ENCODE data around the gene AFF2.

DNA sequence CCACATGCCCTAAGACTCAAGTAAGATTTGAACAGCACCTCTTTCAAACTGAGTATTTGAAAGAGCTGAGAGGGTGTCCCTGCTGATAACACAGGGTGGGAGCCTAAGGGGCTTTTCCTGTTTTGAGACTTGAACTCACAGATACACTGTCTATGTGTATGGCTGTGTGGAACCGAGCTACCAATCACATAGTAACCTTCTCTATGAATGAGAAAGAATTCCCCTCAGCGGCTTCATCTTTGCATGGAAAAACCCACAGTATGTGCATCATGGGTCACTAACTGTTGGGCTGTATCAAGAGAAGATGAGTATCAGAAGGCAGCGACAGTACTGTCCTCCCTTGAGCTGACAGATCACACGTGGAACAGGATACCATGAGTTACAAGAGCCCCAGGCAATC lies 336.3 kb downstream of the AFF2 start:
- TF ChIP-seq, protein P1, sequence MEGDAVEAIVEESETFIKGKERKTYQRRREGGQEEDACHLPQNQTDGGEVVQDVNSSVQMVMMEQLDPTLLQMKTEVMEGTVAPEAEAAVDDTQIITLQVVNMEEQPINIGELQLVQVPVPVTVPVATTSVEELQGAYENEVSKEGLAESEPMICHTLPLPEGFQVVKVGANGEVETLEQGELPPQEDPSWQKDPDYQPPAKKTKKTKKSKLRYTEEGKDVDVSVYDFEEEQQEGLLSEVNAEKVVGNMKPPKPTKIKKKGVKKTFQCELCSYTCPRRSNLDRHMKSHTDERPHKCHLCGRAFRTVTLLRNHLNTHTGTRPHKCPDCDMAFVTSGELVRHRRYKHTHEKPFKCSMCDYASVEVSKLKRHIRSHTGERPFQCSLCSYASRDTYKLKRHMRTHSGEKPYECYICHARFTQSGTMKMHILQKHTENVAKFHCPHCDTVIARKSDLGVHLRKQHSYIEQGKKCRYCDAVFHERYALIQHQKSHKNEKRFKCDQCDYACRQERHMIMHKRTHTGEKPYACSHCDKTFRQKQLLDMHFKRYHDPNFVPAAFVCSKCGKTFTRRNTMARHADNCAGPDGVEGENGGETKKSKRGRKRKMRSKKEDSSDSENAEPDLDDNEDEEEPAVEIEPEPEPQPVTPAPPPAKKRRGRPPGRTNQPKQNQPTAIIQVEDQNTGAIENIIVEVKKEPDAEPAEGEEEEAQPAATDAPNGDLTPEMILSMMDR (IDR thresholded peaks at IDR 0.05): no peak
- TF ChIP-seq POLR2A (IDR thresholded peaks at IDR 0.05): no peak

All from esophagus squamous epithelium (tissue), 4 donors.